SK-N-SH (cell line): Measurements from ENCODE around the gene WTIP.

Source experiments
- POLR2AphosphoS5 ChIP-seq: IDR thresholded peaks from 2 replicates; pipeline ENCODE4 v1.6.1; 2012; ENCODE audit warnings: low read depth, low read length
- TF ChIP-seq, protein P1 (sequence below): IDR thresholded peaks from 2 replicates; pipeline ENCODE4 v1.6.1; 2012; ENCODE audit warnings: mild to moderate bottlenecking, low read depth, low read length, moderate library complexity

DNA sequence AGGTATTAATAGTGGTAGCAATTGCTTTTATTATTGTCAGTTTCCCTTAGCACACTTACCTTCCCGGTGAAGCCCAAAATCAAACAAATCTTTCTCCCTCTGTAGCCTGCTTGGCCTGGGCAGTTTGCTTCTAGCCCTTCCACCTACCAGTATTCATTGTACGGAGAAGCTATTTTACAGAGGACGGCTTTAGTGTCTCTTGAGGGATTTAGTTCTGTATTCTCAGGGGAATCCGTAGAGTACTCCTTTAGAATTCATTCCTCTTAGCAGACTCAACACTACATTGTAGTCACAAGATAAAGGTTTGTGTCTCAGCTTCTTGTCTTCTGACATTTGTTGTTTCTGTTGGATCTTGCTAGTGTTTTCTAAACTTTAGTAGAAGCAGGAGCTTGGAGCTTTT lies 24.1 kb upstream of the WTIP start:
- TF ChIP-seq, protein P1, sequence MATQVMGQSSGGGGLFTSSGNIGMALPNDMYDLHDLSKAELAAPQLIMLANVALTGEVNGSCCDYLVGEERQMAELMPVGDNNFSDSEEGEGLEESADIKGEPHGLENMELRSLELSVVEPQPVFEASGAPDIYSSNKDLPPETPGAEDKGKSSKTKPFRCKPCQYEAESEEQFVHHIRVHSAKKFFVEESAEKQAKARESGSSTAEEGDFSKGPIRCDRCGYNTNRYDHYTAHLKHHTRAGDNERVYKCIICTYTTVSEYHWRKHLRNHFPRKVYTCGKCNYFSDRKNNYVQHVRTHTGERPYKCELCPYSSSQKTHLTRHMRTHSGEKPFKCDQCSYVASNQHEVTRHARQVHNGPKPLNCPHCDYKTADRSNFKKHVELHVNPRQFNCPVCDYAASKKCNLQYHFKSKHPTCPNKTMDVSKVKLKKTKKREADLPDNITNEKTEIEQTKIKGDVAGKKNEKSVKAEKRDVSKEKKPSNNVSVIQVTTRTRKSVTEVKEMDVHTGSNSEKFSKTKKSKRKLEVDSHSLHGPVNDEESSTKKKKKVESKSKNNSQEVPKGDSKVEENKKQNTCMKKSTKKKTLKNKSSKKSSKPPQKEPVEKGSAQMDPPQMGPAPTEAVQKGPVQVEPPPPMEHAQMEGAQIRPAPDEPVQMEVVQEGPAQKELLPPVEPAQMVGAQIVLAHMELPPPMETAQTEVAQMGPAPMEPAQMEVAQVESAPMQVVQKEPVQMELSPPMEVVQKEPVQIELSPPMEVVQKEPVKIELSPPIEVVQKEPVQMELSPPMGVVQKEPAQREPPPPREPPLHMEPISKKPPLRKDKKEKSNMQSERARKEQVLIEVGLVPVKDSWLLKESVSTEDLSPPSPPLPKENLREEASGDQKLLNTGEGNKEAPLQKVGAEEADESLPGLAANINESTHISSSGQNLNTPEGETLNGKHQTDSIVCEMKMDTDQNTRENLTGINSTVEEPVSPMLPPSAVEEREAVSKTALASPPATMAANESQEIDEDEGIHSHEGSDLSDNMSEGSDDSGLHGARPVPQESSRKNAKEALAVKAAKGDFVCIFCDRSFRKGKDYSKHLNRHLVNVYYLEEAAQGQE = no peak
- no peak for TF ChIP-seq POLR2AphosphoS5
